Fibroblast of skin of back (primary cell): ENCODE data around the gene MCOLN1.
"Not testable (repeated sequence)": the region's sequence is repeated elsewhere in the genome, so short reads cannot be mapped to it uniquely, and the experiment has no call there.

Experiments
- DNase-seq: peaks from one replicate; pipeline ENCODE4 v3.0.0-alpha.2; 2013

Gene MCOLN1

DNA sequence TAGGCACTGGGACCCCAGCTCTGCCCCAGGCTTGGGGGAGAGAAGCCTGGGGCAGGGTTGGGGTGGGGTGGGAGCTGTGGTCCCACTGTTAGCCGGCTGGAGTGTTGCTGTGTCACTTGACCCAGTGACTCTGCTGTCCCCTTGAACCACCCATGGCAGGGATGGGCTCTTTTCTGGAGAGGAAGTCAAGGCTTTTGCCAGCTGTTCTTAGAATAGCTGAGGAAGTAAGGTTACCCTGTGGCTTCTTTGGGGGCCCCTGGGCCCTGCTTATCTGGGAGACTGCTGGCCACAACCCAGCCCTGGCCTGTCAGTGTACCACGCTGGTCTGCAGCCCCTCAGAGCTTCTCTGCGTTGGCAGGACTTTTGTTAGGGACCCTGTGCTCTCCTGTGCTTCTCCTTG lies 22.2 kb downstream of the MCOLN1 start:
- no peak for DNase-seq

DNA sequence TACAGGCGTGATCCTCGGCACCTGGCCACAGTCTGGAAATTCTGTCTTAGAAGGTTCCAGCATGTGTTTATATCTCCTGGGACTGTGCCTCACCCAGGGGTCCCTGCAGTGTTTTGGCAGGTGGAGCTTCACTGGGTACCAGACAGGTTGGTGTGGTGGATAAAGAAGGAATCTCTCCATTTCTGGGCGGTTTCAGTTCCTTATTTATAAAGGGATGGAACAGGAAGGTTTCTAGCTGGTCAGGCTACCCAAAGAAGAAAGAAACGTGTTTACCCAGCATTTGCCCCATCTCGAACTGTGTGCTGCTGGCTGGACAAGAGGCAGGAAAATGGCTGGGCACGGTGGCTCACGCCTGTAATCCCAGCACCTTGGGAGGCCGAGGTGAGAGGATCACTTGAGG lies 22.9 kb downstream of the MCOLN1 start:
- DNase-seq, result no peak

DNA sequence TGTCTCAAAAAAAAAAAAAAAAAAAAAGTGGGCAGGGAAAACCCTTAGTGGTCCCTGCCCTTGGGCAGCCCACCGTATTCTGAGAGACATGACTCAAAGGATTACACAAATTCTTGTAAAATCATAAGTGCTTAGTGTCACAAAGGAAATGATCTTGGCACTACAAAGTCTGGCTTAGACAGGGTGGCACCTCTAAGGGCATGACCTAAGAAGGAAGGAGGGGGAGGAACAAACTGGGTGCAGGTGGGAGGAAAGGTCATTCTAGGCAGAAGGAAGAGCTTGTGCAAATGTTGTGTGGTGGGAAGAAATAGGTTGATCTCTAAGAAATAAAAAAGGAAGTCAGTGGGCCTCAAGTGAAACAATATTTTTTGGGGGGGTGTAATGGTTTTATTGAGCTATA lies 23.5 kb downstream of the MCOLN1 start:
- no peak for DNase-seq

DNA sequence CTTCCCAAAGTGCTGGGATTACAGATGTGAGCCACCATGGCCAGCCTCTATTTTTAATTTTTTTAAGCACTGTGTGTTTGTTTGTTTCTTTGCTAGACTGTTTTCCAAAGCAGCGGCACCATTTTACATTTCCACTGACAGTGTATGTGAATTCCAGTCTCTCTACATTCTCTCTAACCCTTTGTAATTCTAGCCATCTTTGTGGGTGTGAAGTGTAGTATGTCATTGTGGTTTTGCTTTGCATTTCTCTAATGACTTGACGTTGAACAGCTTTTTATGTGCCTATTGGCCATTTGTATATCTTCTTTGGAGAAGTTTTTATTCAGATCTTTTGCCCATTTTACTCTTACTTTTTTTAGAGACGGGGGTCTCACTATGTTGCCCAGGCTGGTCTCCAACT lies 24.7 kb downstream of the MCOLN1 start:
- no peak for DNase-seq

DNA sequence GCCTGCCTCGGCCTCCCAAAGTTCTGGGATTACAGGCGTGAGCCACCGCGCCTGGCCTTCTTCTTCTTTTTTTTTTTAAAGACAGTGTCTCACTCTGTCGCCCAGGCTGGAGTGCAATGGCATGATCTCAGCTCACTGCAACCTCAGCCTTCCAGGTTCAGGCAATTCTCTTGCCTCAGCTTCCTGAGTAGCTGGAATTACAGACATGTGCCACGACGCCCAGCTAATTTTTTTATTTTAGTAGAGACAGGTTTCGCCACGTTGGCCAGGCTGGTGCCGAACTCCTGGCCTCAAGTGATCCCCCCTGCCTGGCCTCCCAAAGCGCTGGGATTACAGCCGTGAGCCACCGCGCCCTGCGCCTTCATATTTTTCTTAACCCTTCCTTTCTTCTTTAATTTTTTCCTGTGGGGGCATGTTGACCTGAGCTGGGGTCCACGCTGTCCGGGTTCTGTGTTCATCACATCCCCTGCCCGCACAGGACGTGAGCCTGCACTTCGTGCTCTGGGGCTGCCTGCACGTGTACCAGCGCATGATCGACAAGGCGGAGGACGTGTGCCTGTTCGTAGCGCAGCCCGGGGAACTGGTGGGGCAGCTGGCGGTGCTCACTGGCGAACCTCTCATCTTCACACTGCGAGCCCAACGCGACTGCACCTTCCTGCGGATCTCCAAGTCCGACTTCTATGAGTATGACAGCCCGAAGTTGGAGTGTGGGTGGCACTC lies 27.2 kb downstream of the MCOLN1 start:
- no peak for DNase-seq

DNA sequence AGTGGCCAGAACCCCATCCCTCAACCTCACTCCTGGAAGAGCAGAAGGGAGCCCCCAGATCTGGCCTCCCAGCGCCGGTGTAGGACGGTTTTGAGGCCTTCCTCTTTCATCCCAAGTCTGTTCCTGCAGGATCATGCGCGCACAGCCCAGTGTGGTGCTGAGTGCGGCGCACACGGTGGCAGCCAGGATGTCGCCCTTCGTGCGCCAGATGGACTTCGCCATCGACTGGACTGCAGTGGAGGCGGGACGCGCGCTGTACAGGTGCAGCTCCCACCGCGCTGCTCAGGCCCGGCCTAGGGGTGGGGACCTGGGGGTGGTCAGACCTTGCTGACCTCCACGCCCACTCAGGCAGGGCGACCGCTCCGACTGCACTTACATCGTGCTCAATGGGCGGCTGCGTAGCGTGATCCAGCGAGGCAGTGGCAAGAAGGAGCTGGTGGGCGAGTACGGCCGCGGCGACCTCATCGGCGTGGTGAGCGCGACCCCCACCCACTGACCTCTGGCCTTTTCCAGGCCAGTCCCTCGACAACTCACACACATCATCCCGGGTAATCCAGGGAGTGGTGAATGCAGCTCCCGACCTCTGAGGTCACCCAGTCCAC lies 27.8 kb downstream of the MCOLN1 start:
- DNase-seq, result no peak

DNA sequence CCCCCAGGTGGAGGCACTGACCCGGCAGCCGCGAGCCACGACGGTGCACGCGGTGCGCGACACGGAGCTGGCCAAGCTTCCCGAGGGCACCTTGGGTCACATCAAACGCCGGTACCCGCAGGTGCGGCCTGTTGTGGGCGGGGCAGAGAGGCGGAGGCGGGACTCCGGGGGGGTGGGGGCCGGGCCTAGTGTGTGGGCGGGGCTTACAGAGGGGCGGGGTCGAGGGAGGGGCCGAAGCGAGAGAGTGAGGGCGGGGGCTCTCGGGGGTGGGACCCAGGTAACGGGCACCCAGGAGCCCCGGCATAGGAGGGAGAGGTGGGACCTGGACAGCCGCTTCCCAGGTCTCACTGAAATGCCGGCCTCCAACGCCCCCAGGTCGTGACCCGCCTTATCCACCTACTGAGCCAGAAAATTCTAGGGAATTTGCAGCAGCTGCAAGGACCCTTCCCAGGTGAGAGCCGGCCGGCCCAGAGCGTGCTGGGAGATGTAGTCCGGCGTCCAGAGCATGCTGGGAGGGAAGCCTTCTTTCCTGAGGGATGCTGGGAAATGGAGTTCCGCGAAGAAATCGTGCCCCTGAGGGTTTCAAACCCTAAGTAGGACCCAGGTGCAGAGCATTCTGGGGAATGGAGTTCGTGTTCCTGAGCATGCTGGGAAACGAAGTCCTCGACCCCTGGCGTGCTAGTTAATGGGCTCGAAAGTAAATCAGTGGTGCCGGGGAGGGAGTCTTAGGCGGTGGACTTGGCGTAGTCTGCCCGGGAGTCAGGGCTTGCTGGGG lies 28.8 kb downstream of the MCOLN1 start:
- peak; percentile 57 for DNase-seq

DNA sequence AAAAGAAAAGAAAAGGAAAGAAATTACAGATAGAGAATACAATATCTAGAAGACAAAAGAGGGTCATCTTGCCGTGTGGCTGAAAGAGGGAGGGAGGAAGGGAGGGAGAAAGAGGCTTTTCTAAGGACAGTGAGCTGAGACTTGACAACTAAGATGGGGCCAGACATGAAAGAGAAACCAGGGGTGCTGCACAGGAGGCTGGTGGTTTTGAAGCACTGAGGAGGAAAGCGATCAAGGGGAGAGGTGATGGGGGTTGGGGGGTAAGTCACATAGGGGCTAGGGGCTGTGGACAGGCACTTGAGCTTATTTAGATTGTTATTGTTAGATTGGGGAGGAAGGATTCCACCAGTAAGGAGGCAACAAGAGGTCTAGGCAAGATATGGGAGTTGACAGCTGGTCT lies 30.4 kb downstream of the MCOLN1 start:
- no peak for DNase-seq

DNA sequence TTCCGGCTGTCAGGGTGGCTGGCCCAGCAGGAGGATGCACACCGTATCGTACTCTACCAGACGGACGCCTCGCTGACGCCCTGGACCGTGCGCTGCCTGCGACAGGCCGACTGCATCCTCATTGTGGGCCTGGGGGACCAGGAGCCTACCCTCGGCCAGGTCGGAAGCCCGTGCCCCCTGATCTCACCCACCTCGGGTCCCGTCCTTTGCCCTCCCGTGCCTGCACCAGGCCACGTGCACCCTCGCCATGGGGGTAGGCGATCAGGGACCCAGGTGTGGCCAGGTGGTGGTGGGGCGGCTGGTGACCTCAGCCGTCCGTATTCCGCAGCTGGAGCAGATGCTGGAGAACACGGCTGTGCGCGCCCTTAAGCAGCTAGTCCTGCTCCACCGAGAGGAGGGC lies 32.1 kb downstream of the MCOLN1 start:
- DNase-seq, result no peak

DNA sequence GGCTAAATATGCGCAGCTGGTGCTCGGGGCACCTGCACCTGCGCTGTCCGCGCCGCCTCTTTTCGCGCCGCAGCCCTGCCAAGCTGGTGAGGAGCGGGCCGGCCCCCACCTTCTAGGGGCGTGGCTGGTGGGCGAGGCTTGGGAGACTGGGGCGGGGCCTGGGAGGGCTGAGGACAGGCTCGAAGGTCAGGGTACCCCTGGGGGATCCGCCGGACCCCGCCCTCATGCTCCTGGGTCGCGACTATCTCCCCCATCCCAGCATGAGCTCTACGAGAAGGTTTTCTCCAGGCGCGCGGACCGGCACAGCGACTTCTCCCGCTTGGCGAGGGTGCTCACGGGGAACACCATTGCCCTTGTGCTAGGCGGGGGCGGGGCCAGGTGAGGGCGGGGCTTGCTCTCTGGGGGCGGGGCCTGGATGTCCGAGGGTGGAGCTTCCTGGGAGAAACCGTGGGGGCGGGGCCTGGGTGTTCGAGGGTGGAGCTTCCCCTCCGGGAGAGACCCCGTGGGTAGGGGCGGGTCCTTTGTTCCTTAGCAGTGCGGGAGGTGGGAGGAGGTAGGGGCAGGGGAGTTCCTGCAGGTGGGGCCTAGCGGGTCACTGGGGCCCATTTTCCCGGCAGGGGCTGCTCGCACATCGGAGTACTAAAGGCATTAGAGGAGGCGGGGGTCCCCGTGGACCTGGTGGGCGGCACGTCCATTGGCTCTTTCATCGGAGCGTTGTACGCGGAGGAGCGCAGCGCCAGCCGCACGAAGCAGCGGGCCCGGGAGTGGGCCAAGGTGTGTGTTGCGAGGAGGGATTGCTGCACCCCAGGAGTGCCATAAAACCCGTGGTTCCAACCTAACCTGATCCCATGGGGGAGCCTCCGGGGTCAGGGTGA lies 32.8 kb downstream of the MCOLN1 start:
- DNase-seq, result no peak

DNA sequence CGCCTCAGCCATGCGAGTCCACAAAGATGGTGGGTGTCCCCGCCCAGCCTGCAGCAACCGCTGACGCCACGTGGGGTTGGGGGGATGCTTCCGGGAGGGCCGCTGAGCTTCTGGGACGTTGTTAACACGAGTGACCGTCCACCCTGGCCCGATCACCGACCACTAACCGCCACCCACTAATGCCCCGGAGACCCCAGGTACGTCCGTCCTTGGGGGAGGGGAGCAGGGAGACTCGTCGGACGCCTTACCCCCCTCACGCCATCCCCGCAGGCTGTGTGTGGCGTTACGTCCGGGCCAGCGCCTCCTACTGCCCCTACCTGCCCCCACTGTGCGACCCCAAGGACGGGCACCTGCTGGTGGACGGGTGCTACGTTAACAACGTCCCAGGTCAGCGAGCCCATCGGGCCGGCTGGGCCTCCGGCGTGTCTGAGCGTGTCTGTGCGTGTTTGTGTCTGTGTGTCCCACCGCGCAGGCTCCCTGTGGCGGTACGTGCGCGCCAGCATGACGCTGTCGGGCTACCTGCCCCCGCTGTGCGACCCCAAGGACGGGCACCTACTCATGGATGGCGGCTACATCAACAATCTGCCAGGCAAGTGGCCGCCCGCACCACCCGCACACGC lies 34.4 kb downstream of the MCOLN1 start:
- DNase-seq, result no peak

DNA sequence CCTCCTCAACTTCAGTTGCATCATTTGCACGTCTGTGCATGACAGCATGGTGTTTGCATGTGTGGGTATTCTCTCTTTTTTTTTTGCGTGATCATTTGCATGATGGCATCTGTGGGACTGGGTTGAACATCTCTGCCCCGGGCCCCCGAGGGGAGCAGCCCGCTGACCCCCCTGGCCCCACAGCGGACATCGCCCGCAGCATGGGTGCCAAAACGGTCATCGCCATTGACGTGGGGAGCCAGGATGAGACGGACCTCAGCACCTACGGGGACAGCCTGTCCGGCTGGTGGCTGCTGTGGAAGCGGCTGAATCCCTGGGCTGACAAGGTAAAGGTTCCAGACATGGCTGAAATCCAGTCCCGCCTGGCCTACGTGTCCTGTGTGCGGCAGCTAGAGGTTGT lies 36.2 kb downstream of the MCOLN1 start:
- DNase-seq, result no peak

DNA sequence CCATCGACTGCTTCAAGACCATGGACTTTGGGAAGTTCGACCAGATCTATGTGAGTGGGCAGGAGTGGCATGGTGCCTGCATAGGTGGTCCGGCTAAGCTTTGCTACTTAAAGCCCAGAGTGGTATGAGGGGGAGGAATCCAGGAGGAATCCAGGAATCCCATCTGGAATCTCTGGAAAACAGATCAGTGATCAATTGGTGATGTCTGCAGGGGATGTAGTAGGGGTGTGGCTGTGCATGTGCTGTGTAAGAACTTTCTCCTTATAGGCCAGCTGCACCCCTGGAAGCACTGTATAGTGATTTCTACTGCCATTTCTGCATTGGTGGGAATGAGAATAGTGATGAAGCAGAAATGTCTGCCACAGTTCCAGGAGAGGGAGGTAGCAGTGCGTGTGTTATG lies 36.7 kb downstream of the MCOLN1 start:
- no peak for DNase-seq

DNA sequence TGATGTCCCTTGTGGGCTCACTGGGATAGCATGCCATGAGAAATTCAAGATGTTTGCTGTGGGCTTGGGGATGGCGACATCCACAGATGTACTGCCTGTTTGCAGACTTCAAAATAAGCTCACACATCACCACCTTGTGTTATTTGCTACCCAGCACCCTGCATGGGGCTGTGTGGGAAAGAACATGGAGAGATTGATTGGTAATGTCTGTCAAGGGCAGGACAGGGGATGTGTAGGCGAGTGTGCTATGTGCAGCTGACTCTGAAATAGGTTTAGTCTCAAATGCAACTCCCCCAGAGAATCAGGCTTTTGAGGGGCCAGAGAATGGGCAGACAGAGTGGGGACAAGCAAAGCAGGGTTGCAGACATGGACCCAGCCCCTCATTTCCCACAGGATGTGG lies 37.8 kb downstream of the MCOLN1 start:
- no peak for DNase-seq

DNA sequence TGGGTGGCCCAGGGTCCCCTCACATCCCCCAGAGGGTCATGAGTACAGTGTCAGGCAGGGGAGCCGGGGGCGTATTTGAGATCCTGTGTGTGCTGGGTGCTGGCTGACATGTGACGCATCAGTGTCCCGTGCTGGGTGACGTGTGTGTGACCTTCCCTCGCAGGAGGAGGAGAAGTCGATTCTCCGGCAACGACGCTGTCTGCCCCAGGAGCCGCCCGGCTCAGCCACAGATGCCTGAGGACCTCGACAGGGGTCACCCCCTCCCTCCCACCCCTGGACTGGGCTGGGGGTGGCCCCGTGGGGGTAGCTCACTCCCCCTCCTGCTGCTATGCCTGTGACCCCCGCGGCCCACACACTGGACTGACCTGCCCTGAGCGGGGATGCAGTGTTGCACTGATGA lies 38.9 kb downstream of the MCOLN1 start:
- no peak for DNase-seq

DNA sequence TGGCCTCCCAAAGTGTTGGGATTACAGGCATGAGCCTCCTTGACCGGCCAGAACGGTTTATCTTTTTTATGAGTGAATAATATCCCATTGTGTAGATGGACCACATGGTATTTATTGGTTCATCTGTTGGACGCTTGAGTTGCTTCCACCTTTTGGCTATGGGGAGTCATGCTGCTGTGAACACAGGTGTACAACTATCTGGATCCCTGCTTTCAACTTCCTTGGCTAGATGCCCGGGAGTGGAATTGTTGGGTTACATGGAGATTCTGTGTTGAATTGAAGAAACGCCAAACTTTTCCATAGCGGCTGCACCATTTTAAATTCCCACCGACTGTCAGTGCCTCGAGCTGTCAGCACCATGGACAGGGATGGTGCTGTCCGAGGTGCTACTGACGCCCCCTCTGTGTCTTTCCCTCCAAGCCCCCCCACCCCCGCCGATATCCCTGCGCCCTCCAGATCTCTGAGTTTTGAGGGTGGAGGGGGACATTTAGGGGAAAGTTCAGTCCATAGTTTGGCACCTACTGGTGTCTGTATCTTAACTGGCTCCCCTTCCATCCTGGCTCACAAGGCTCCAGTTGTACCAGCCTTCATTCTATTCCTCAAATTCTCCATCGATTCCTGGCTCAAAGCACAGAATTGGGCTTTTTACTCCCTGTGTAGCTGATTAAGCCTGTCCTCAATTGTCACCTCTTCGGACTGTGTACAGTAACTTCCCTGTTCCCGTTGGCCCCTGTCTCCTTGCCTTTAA lies 40.4 kb downstream of the MCOLN1 start:
- DNase-seq, result no peak

DNA sequence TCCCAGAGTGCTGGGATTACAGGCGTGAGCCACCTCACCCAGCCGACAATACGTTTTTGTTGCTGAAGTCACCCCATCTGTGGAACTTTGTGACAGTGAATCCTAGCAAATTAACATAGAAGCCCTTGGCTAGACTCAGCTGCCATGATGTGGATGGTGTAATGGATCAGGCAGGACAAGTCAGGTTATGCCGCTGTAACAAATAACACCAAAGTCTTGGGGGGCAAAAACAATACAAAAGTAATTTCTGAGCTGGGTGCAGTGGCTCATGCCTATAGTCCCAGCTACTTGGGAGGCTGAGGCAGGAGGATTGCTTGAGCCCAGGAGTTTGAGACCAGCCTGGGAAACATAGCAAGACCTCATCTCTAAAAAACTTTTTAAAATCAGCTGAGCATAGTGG lies 42.4 kb downstream of the MCOLN1 start:
- DNase-seq, result no peak

DNA sequence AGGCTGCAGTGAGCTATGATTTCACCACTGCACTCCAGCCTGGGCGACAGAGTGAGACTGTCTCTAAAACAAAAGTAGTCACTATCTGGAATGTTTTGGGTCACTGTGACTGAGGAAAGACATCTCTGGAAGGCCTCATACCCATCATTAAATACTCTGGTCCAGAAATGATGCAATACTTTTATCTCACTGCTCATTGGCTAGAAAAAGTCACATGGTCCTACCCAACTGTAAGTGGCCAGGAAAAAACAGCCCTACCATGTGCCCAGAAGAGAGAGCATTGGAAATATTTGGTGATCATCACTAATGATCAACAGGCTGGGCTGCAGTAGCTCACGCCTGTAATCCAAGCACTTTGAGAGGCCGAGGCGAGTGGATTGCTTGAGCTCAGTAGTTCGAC lies 42.9 kb downstream of the MCOLN1 start:
- no peak for DNase-seq

DNA sequence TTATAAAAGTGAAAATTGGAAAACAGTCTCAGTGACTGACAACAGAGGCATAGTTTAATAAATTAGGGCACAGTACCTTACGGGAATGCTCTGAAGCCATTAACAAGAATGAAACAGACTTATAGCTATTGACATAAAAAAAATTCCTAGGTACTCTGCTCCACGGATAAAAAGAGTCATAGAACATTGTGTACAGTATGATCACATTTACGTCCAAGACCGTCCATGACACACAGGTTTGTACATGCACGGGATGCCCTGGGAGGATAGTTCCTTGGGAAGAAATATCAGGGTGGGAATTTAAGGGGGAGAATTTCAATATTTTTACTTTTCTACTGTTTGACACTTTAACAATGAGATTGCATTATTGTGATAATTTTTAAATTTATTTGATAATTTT lies 48.3 kb downstream of the MCOLN1 start:
- DNase-seq, result no peak

DNA sequence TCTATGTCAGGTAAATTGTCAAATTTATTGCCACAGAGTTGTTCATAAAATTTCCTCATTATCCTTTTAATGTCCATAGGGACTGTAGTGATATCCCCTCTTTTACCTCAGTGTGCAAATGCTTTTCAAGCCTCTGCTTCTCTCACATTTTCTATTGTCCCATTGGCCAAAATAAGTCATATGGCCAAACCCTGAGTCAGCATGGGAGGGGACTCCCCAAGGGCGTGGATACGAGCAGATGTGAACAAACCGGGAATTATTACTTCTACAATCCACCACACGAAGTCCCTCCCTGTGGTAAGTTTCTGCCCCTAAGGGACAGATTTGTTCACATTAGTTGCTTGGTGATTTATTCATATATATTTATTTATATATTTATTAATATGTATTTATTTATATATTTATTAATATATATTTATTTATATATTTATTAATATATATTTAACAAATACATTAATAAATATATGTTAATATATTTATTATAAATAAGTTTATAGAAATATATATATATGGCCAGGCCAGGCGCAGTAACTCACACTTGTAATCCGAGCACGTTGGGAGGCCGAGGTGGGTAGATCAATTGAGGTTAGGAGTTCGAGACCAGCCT lies 53.1 kb downstream of the MCOLN1 start:
- DNase-seq, result peak; percentile 20

DNA sequence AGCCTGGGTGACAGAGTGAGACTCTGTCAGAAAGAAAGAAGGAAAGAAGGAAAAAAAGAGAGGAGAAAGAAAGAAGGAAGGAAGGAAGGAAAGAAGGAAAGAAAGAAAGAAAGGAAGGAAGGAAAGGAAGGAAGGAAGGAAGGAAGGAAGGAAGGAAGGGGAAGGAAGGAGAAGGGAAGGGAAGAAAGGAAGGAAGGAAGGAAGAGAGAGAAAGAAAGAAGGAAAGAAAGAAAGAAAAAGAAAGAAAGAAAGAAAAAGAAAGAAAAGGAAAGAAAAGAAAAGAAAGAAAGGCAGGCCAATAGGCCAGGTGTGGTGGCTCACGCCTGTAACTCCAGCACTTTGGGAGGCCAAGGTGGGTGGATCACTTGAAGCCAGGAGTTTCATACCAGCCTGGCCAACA lies 55.0 kb downstream of the MCOLN1 start:
- not testable (repeated sequence) for DNase-seq
